Ovary (tissue), 3 donors: ENCODE results near the gene CYP4F22.

ENCODE experiments used
- CTCF ChIP-seq, 3 donors: fragments of 450-650 bp in 2 of 3; fragments of 200-600 bp in 1 of 3; IDR thresholded peaks; one replicate each; pipeline versions ENCODE4 v1.5.1 to v1.8.0; 2016 to 2022; ENCODE audit warnings: antibody characterized with exemption in 3 of 3, mild to moderate bottlenecking in 1 of 3
- POLR2A ChIP-seq: fragments of 450-650 bp; IDR thresholded peaks from one replicate; pipeline ENCODE4 v1.6.1; 2017; ENCODE audit warnings: antibody characterized with exemption, mild to moderate bottlenecking, moderate library complexity
- donor health status: DM: no; HTN: no; CAD: no.

- TF ChIP-seq POLR2A (no peak), CTCF (IDR thresholded peaks at IDR 0.05) (no peak)
Measured at GRCh38 chr19:15529774-15530372, 21.5 kb downstream of the CYP4F22 start.
